T-helper 1 cell treated with Interleukin-12 subunit alpha and Interleukin-12 subunit beta and Interleukin-4 antibody, amounts not matched to agents 30 μg/mL and 1 μg/mL, for 36 hours (primary cell): ENCODE results near the gene HCRT.
A peak's percentile ranks its signal among the peaks of the same experiment; 100 is the strongest.

Experiments used
- H3K27ac Mint-ChIP-seq: one replicate; pipeline ENCODE4 v1.8.0; 2021; ENCODE audit warnings: mild to moderate bottlenecking, mixed read lengths
- H3K27me3 Mint-ChIP-seq: one replicate; pipeline ENCODE4 v1.8.0; 2021; ENCODE audit warnings: low read depth, mixed read lengths
- H3K36me3 Mint-ChIP-seq: one replicate; pipeline ENCODE4 v1.8.0; 2021; ENCODE audit warnings: low read depth, mixed read lengths
- H3K4me1 Mint-ChIP-seq: one replicate; pipeline ENCODE4 v1.8.0; 2021; ENCODE audit warnings: low read depth, mixed read lengths
- H3K4me3 Mint-ChIP-seq: one replicate; pipeline ENCODE4 v1.8.0; 2021; ENCODE audit warnings: mild to moderate bottlenecking, moderate library complexity, mixed read lengths
- H3K9me3 Mint-ChIP-seq: one replicate; pipeline ENCODE4 v1.8.0; 2021; ENCODE audit warnings: mixed read lengths

Gene HCRT

DNA sequence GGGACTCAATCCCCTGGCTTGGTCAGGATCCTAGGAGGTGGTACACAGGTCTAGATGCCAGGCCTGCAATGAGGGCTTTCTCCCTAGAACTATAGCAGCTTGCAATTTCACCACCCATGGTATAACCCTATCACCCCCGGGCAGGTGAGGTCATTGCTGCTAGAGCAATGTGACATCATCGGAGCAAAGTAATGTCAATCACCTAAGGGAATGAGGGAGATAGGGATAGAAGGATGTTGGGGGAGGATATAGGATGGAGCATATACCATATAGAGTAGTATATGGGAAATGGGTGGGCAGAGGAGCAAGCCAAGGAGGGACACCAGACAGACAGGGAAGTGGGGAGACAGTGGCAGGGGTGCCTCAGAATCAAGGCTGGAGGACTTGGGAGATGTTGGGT is 7.6 kb downstream of the HCRT start:
- H3K4me1 Mint-ChIP-seq, result peaks cover 29% of the 10 kb centered on the region
- H3K9me3 Mint-ChIP-seq, result no peaks in the 10 kb centered on the region
- no peaks in the 10 kb centered on the region for H3K36me3 Mint-ChIP-seq
- H3K27me3 Mint-ChIP-seq, result peaks cover 35% of the 10 kb centered on the region
- H3K4me3 Mint-ChIP-seq, result peak overlapping the region; percentile 4
- no peak overlapping the region for H3K27ac Mint-ChIP-seq

DNA sequence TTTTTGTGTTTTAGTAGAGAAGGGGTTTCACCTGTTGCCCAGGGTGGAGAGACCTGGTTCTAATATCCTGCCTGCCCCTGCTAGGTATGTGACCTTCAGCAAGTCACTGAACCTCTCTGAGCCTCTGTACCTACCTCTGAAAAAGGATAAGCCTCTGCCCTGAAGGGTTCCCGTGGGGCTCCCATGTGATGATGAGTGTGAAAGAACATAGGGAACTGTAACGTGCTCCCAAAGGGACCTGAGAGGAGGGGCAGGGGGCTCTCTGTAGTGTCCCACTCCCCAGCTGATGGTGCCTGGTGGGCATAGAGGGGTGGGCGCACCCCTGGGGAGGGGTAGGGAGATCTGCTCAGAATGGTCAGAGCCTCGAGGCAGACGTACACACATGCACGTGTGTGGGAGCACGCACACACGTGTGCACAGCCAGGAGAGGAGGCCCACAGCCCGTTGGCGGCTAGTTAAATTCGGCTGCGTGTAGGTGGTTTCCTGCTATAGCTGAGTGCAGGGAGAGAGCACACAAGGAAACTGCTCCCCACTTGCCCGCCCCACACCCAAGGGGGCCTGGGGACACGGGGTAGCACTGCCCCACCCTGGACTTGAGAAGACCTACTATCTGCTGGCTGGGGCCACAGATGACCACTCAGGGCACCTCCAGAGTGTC is 11.0 kb downstream of the HCRT start:
- Mint-ChIP-seq H3K27ac (no peak overlapping the region), H3K27me3 (peaks cover 20% of the 10 kb centered on the region), H3K36me3 (no peaks in the 10 kb centered on the region), H3K4me3 (no peak overlapping the region), H3K9me3 (no peaks in the 10 kb centered on the region), H3K4me1 (peaks cover 13% of the 10 kb centered on the region)

DNA sequence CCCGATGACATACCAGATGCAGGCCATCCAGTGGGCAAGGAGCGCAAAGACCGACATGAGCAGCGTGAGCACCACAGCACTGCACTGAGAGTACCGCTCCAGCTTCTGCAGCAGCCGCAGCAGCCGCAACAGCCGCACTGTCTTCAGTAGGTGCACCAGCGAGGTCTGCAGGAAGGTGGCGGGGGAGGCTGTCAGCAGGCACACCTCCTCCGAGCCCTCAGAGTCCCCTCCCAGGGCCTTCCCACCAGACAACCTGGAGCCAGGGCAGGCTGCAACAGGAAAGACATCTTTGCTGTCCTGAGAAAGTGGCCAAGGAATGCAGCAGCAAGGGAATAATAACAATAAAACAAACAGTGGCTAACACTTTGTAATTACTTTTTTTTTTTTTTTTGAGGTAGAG is 13.4 kb downstream of the HCRT start:
- H3K27ac Mint-ChIP-seq, result no peak overlapping the region
- H3K9me3 Mint-ChIP-seq, result no peaks in the 10 kb centered on the region
- peaks cover 7% of the 10 kb centered on the region for H3K27me3 Mint-ChIP-seq

DNA sequence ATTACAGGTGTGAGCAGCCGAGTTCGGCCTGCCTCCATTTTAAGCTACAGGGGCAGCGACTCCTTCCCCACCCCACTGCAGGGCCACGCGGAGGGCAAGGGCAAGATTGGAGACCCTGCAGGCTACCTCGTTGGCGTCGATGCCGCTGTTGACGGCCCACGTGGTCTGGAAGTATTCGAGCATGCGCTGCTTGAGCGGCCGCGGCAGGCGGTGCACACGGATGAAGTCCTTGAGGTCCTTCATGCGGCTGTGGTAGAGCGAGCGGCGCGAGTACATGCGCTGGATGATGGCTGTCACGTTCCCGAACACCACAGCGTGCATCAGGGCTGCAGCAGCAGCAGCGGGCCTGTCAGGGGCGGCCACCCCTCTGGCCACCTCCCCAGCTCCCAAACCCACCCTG is 15.9 kb downstream of the HCRT start:
- Mint-ChIP-seq H3K27me3 (no peaks in the 10 kb centered on the region), H3K27ac (no peak overlapping the region), H3K4me1 (no peaks in the 10 kb centered on the region), H3K9me3 (no peaks in the 10 kb centered on the region), H3K36me3 (no peaks in the 10 kb centered on the region), H3K4me3 (no peak overlapping the region)

More for the DNA sequence above, 13.4 kb downstream of the HCRT start:
- Mint-ChIP-seq H3K4me3 (no peak overlapping the region), H3K4me1 (peaks cover 1% of the 10 kb centered on the region), H3K36me3 (no peaks in the 10 kb centered on the region)

DNA sequence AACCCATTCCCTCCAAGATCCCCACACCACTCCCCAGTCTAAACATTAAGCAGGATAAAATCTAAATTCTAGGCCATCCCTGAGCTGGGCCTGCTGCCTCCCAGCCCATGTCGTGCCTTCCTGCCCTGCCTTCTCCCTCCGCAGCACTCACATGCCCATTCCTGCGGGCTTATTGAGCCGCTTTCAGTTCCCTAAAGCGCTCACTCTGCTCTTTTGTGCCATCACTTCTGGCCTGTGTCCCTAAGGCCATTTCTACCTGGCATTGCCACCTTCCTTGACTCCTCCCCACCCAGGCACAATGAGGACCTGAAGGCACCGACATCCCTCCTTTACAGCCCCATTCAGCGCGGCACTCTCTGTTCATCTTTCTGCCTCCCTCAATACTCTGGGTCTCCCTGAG is 17.4 kb downstream of the HCRT start:
- Mint-ChIP-seq H3K27ac (no peak overlapping the region), H3K27me3 (no peaks in the 10 kb centered on the region), H3K9me3 (no peaks in the 10 kb centered on the region), H3K4me3 (no peak overlapping the region), H3K36me3 (no peaks in the 10 kb centered on the region), H3K4me1 (peaks cover 4% of the 10 kb centered on the region)

DNA sequence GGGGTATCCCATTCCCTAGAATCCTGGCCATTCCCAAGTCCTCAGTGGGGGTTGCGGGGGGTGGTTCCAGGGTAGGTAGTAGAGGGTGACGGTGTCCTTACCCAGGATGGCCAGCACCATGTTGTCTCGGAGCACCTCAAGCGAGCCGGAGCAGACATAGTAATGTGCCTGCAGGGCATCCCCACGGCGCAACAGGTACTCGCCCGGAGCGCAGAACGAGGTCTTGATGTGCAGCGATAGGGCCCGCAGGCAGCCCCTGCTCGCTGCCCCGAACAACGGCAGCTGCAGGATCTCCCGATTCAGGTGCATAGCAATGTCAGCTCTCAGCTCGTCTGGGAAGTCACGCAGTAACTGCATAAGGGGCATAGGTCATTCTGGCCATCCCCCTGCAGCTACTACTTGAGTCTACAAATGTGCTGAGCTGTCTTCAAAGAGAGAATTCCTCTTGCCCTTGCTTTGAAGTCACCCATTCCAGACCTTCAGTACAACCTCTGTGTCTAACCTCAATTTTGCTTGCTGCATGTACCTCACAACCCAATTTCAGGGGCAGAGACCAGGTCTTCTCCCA is 19.0 kb downstream of the HCRT start:
- H3K36me3 Mint-ChIP-seq, result no peaks in the 10 kb centered on the region
- H3K27me3 Mint-ChIP-seq, result no peaks in the 10 kb centered on the region
- H3K27ac Mint-ChIP-seq, result no peak overlapping the region
- peaks cover 4% of the 10 kb centered on the region for H3K4me1 Mint-ChIP-seq
- H3K9me3 Mint-ChIP-seq, result no peaks in the 10 kb centered on the region
- no peak overlapping the region for H3K4me3 Mint-ChIP-seq

DNA sequence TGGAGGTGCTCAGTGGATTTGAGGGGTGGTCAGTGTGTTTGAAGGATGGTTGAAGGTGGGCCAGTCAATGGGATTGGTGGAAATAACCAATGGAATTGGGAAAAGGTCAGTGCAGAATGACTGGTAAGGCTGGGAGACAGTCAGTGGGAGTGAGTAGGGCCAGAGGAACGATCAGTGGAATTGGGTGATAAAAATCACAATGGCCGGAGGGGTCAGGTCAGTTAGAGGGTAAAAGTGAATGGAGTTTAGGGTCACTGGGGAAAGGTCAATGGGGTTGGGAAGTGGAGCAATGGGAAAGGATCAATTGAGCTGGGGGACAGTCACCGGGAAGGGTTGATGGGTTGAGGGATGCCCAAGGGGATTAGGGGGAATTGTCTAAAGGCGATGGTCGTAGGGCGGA is 19.5 kb downstream of the HCRT start:
- no peaks in the 10 kb centered on the region for H3K27me3 Mint-ChIP-seq
- H3K9me3 Mint-ChIP-seq, result no peaks in the 10 kb centered on the region

DNA sequence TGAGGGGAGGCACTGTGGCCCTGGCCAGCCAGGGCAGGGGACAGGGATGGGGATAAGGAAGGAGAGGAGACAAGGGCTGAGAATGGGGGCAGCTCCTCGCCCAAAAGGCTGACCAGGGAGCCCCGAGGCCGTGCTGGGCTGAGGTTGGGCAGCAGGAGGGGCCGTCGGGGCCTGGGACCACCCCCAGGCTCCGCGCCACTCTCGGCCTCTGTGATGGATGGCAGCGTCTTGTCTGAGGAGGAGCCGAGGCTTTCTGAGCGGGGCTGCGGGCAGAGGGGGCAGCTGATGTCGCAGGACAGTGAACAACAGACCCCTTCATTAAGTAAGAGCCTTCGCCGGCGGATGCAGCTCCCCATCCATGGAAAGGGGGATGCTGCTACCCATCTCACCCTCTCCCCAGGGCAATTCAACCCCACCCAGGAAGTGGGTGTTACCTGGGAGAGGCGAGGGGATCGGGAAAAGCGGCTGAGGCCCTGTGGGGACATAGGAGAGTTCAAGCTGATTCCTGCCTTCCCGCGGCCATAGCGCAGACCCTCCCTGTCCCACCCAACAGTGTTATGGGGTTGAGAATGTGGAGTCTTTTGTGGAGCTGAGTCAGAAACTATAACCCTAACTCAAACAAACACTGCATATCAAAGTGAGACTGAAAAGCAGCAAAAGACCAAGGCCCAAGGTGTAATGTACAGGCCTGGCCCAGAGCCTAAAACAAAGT is 21.4 kb downstream of the HCRT start:
- H3K9me3 Mint-ChIP-seq, result no peaks in the 10 kb centered on the region
- H3K27ac Mint-ChIP-seq, result no peak overlapping the region
- H3K27me3 Mint-ChIP-seq, result no peaks in the 10 kb centered on the region
- peaks cover 4% of the 10 kb centered on the region for H3K4me1 Mint-ChIP-seq
- no peak overlapping the region for H3K4me3 Mint-ChIP-seq
- no peaks in the 10 kb centered on the region for H3K36me3 Mint-ChIP-seq

More for the DNA sequence above, 19.5 kb downstream of the HCRT start:
- H3K36me3 Mint-ChIP-seq, result no peaks in the 10 kb centered on the region
- H3K4me1 Mint-ChIP-seq, result peaks cover 4% of the 10 kb centered on the region
- H3K4me3 Mint-ChIP-seq, result no peak overlapping the region
- peak overlapping the region; percentile 14 for H3K27ac Mint-ChIP-seq

DNA sequence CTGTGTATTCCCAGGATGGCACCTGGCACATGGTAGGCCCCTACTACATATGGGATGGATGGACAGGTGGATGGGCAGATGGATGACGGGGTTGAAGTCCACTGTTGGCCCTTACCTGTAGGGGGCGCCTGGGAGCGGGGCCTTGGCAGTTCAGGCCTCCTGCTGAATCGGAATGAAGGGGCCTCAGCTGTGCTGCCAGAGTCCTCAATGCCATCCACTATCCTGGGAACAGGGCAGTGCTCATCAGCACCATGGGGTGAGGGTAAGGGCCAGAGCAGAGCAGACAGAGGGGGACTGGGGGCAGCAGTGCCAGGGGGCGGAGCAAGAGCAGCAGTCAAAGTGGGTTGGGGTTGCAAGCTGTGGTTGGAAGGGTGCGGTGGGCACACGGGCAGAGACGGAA is 22.1 kb downstream of the HCRT start:
- no peaks in the 10 kb centered on the region for H3K36me3 Mint-ChIP-seq
- no peaks in the 10 kb centered on the region for H3K9me3 Mint-ChIP-seq
- no peak overlapping the region for H3K4me3 Mint-ChIP-seq
- H3K4me1 Mint-ChIP-seq, result peaks cover 4% of the 10 kb centered on the region
- no peak overlapping the region for H3K27ac Mint-ChIP-seq
- H3K27me3 Mint-ChIP-seq, result no peaks in the 10 kb centered on the region

DNA sequence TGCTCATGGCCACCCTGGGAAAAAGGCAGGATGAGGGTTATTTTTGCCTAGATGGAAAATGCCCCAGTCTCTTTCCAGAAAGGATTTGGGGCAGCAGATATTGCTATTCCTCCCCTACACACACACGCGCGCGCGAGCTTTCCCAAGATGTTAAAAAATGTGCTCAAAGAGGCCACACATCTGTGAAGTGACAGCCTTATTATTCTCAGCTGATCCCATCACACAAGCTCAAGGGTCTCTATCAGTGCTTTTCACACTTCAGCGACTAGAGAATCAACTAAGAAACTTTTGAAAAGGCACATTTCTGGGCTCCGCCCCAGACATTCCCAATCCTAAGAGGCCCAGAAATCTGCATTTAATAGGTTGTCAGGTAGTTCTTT is 24.7 kb downstream of the HCRT start:
- Mint-ChIP-seq H3K4me1 (peaks cover 7% of the 10 kb centered on the region), H3K27ac (no peak overlapping the region), H3K27me3 (no peaks in the 10 kb centered on the region), H3K9me3 (no peaks in the 10 kb centered on the region), H3K4me3 (no peak overlapping the region), H3K36me3 (no peaks in the 10 kb centered on the region)

DNA sequence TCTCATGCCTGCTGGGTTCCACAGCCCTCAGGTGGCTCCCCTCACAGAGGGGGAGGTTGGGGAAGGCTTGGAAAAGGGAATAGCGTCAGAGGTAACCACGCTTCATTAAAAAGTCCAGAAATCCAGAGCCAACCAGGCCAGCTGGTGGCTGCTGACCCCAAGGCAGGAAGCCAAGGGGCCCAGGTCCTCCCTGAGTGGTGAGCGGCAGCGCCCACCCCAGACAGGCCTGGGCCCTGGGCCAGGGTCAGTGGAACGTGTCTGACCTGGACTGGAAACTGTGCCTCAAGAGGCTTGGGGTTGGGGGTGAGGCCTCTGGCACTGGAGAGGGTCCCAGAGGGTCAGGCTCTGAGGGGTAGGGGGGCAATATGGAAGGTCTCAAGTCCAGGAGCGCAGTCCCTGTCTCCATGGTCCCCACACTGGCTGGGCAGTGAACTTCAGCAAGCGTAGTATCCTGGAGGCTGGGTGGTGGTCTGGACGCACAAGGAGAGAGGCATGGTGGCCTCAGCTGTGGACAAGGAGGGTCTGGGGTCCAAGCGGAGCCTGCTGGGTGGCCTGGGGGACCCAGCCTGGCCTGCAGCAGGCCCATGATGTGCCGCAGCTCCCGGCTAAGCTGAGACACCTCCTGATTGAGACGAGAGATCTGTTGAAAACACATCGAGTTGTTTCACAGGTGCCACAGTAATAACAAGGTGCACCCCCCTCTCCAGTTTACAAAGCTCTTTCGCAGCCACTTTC is 25.3 kb downstream of the HCRT start:
- H3K27me3 Mint-ChIP-seq, result no peaks in the 10 kb centered on the region
- no peak overlapping the region for H3K27ac Mint-ChIP-seq
- no peak overlapping the region for H3K4me3 Mint-ChIP-seq
- peaks cover 7% of the 10 kb centered on the region for H3K4me1 Mint-ChIP-seq
- H3K9me3 Mint-ChIP-seq, result no peaks in the 10 kb centered on the region
- H3K36me3 Mint-ChIP-seq, result no peaks in the 10 kb centered on the region

DNA sequence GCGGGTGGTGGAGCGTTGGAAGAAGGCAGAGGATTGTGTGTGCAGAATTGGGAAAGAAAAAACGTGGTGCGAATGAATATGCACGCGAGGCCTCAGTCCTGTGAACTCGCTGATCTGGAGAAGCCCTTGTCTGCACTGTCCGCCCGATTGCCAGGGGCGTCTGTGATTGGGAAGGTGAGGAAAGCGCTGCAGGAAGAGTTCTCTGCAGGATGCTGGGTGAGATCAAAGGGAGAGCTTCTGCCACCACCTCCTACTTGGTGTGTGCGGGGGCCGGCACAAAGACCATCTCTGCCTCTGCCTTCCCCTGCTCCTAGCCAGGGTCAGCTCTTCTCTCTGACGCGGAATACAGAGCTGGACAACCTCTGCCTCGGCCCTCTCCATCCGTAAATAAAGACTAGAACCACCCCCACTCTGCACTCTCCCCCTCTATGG is 29.6 kb downstream of the HCRT start:
- Mint-ChIP-seq H3K9me3 (no peaks in the 10 kb centered on the region), H3K4me3 (peak overlapping the region; percentile 87), H3K4me1 (peaks cover 20% of the 10 kb centered on the region), H3K27ac (peak overlapping the region; percentile 18), H3K36me3 (peaks cover 8% of the 10 kb centered on the region), H3K27me3 (no peaks in the 10 kb centered on the region)

DNA sequence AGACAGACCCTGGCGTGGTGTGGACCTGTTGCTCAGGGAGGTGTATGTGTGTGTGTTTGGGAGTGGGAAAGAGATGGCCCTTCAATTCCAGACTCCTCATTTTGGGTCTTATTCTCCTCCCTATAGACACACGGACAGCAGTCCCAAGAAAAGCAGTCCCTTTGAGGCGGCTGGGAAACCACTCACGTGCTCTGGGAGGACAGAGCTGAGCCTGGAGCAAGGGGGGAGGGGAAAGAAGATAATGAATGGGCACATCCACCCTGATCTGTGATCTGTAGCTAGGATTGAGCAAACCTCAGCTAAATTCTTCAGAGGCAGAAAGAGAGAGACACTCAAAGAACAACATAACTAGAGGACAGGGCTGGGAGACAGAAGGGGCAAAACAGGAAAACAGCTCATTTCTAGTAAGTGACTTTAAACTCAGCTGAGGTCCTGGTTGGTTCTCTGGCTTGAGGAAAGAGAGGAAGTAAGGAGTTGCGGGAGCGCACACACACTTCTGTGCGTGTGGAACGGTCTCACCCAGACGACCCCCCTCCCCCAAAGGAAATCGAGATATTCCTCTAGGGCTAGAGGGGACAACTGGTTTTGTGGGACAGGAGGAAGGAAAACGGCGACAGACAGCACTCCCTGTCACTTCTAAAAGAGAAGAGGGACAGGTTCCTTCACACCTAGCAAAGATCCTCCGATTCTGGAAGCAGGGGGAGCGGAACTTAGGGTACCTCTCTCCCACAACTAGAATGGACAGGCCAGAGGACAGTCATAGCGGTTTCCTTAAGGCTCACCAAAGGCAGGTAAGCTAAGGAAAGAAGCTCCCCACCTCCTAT is 31.1 kb downstream of the HCRT start:
- Mint-ChIP-seq H3K27me3 (no peaks in the 10 kb centered on the region), H3K36me3 (peaks cover 8% of the 10 kb centered on the region), H3K27ac (peak overlapping the region; percentile 63), H3K9me3 (no peaks in the 10 kb centered on the region), H3K4me1 (peaks cover 20% of the 10 kb centered on the region), H3K4me3 (peak overlapping the region; percentile 87)
